Activated gamma-delta T cell treated with Interleukin-2 at 50 U/mL for 16 hours (primary cell): ENCODE results near the gene WDR33.

Source experiments
- DNase-seq: peaks from one replicate; pipeline ENCODE4 v3.0.0-alpha.2; 2020

The WDR33 gene

GRCh38 chr2:127688405-127688804 lies 122.6 kb downstream of the WDR33 start:
- no peak for DNase-seq

- DNase-seq: no peak
Observed at GRCh38 chr2:127685410-127686080, 125.4 kb downstream of the WDR33 start.

GRCh38 chr2:127683757-127684156 lies 127.2 kb downstream of the WDR33 start:
- no peak for DNase-seq

DNA sequence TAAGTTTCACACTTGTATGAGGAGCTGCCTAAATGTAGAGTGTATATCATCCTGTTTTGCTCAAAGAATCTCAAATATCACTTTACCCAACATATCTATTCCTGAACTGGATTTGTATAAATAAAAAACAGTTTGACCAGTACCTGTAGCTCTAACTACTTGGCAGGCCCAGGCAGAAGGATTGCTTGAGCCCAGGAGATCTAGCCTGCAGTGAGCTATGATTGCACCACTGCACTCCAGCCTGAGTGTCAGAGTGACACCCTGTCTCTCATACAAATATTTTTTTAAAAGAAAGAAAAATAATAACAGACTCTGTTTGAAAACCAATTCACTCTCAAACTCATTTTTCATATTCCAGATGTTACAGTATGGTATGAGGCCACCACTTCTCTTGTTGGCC lies 127.9 kb downstream of the WDR33 start:
- DNase-seq: no peak

- no peak for DNase-seq
Observed at GRCh38 chr2:127681976-127682857, 128.8 kb downstream of the WDR33 start.

- no peak for DNase-seq
Observed at GRCh38 chr2:127681288-127681804, 129.6 kb downstream of the WDR33 start.

- DNase-seq: no peak
Observed at GRCh38 chr2:127680706-127681287, 130.2 kb downstream of the WDR33 start.

DNA sequence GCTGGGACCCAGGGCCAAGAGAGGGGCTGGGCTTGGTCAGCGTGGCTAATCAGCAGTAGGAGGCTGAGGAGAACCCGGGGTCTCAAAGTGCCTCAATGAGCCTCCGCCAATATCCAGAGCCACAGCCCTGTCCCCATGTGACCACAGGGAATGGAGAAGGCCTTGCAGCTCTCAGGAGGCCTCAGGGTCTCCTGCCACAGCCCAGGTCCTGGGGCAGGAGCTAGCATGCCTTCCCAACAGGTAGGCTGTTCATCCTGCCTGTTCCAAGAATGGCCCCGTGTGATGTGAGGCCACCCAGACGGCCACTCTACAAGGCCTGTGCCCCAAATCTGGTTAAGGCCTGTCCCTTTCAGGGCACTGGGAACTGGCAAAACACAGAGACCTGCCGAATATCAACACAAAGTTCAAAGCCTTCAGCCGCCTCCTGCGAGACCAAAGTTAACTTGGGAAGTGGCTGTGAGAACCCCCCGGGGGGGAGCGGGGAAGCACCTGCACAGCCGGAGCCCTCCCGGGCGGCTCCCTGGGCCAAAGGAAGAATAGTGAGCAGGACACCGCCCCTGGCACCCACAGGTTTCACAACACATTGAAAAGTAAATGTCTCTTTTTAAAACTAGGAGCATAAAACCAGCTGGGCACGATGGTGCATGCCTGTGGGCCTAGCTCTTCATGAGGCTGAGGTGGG lies 131.2 kb downstream of the WDR33 start:
- DNase-seq: no peak

GRCh38 chr2:127678991-127679390 lies 132.0 kb downstream of the WDR33 start:
- no peak for DNase-seq

GRCh38 chr2:127678531-127678930 lies 132.4 kb downstream of the WDR33 start:
- DNase-seq: no peak

GRCh38 chr2:127676906-127677305 lies 134.1 kb downstream of the WDR33 start:
- no peak for DNase-seq

DNA sequence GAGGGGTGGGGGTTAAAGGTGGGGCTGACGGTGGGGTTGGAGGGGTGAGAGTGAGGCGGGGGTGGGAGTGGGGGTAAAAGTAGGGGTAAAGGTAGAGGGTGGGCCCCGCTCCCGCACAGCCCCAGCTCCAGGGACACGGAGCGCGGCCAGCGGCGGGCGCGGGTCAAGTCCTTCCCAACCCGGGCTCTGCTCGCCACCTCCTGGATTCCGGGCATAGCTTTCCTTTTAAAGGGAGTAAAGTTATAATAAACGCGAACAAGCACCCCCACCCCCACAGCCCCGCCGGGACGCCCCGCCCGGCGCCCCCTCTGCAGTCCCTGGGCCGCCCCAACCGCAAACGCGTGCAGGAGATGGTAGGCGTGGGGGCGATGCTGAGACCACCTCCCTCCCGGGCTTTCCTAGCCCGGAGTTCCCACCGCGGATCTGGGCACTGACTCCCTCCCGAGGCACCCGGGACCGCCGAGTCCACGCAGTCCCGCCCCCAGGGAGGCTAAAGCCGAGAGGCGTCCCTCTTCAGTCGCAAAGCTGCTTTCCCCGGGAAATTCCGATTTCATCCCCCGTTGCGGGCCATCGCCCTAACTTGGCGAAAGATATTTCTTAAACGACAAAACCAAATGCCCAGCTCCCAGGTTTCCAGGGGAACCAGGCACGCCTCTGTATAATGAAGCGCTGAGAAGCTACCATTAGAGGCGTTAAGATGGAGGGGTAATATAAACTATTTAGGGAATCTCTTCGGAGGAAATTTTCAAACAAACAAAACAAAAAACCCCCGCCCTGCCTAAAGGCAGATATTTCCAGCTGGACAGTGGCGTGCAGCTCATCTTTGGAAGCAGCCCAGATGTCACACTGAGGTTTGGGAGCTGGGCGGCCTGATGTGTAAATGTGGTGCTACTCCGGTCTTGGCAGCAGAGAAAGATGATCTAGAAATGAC lies 135.4 kb downstream of the WDR33 start, which contains the start of gene LIMS2:
LIMS2 (minus strand) TSS at position 200 of the 931 bp plus-strand sequence. CDS start 506 bp downstream, outside the sequence.
- no peak for DNase-seq

DNA sequence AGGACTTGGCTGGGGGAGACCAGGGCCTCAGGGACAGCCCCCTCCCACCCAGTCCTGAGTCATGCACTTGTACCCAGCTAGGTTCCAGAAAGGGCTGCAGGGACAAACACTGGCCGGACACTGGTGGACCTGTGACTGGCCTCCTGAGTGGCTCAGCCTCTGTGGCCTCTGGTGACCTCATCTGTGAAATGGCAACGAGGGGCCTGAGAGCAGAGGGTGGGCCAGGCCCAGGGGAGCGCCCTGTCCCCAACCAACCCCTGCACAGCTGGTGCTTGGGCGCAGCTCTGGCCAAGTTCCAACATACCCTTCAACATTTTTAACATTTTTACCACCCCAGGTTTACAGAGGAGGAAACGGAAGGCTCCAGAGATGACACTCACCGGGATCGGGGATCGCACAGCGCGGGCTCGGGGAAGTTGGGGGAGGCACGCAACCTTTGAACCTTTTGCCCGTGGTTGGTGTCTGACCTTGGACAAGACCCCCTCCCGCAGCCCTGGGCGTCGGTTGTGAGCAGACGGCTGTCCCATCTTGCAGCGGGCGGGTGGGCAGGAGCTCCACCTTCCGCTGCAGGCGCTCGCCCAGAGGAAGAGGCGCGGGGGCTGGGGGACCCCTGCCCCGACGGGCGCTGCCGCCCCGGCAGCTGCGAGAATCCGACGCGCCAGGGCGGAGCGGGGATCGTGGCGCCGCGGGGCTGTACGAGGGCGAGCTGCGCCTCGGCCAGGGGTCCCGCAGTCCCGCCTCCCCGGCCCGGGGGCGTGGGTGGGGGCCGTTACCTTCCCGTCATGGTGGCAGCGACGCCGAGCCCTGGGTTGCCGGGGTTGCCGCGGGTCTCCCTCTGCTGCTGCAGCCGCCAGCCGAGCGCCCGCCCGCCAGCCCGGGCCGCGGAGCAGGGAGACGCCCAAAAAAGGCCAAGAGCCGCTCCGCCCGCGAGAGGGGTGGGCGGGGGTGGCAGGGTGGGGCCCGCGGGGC lies 136.4 kb downstream of the WDR33 start:
- DNase-seq: no peak

DNA sequence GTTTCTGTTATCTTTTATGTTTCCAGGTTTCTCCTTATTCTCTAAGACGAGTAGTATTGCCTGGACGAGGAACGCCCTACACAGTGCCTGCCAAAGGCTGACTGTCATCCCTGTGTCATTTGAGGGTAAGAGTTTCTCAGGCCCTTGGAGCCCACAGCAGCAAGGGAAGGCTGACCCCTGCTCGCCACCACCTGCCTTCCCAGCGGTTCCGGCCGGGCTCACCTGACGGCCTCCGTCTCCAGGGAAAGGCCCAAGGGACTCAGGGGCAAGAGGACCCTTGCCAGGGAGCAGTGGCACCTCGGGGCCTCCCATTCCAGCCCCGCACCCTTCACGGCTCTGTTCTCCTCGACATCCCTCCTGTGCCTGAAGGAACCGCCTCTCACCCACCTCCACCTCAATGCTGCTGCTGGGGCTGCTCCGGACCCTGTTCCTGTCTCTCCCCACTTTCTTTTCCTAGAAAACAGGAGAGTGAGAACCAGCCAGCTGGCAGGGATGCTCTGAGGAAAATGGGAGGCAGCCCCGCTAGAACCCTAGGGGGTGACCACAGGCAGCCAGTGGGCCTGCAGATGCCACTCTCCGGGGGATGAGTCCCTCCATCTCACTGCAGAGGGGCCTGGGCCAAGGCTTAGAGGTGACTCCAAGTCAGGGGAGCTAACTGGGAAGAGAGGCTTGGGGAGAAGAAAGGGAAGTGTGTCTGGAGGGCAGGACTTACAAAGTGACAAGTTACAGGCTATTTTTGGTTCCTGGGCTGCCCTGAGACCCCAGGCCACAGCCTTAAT lies 137.5 kb downstream of the WDR33 start:
- DNase-seq: no peak

- DNase-seq: no peak
Observed at GRCh38 chr2:127672341-127673224, 138.4 kb downstream of the WDR33 start.

- DNase-seq: no peak
Observed at GRCh38 chr2:127671557-127672302, 139.2 kb downstream of the WDR33 start.

- DNase-seq: no peak
Observed at GRCh38 chr2:127670957-127671290, 140.0 kb downstream of the WDR33 start.
